IPS DF 6.9 (cell line): Measurements from ENCODE around the gene KRT86.

ENCODE experiments used
- DNase-seq: peaks from one replicate; pipeline ENCODE4 v3.0.0-alpha.2; 2013; ENCODE audit warnings: low read depth, low spot score
- H3K27ac ChIP-seq: one replicate; pipeline ENCODE4 v1.5.1; 2013; ENCODE audit warnings: low read length, control low read depth
- H3K27me3 ChIP-seq: 2 replicates; pipeline ENCODE4 v1.6.1; 2013; ENCODE audit warnings: mild to moderate bottlenecking, low read length; ENCODE audit not compliant: control insufficient read depth, insufficient read depth
- H3K36me3 ChIP-seq: 2 replicates; pipeline ENCODE4 v1.6.1; 2013; ENCODE audit warnings: low read length; ENCODE audit not compliant: control insufficient read depth, insufficient read depth
- H3K4me1 ChIP-seq: 2 replicates; pipeline ENCODE4 v1.6.1; 2013; ENCODE audit warnings: low read length; ENCODE audit not compliant: control insufficient read depth, insufficient read depth
- H3K4me3 ChIP-seq: 2 replicates; pipeline ENCODE4 v1.5.1; 2013; ENCODE audit warnings: mild to moderate bottlenecking, low read length
- H3K9me3 ChIP-seq: 2 replicates; pipeline ENCODE4 v1.6.1; 2013; ENCODE audit warnings: low read length, inconsistent platforms; ENCODE audit not compliant: control insufficient read depth, insufficient read depth
- WGBS: extraction: QIAGEN DNeasy Blood & Tissue Kit; methylation state at CpG from one replicate; pipeline ENCODE4 v1.1.7; 2013; ENCODE audit warnings: mixed read lengths, missing lambda C conversion rate; ENCODE audit not compliant: insufficient read length, insufficient coverage; 5-methylcytosine and 5-hydroxymethylcytosine counted together

Gene KRT86

DNA sequence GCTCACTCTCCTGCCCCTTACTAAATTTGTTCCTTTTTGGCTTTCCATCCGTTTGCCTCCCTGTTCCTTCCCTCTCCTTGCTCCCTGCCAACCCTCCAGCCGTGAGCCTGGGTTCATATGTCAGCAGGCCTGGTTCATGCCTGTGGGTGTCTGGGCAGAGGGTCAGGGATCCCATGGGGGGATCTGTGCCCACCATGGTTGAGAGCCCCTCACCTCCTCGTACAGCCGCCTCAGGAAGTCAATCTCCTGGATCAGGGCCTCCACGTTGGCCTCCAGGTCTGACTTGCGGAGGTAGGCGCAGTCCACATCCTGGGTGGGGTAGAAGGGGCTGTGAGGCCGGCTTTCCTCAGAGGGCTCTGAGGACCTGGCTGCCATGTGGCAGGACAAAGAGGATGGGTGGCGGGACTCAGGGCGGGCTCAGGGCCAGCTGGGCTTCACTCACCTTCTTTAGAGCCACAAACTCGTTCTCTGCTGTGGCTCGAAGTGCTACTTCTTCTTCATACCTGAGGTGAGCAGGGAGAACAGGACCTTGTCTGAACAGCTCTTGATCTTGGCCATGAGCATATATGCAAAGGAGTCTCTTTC is 43.1 kb downstream of the KRT86 start:
- no peaks in the 10 kb centered on the region for H3K36me3 ChIP-seq
- H3K4me1 ChIP-seq: no peaks in the 10 kb centered on the region
- no peak overlapping the region for H3K27ac ChIP-seq
- WGBS: no CpG with 5 or more reads among the region's 12 CpGs
- H3K27me3 ChIP-seq: no peaks in the 10 kb centered on the region
- DNase-seq: no peak
- H3K4me3 ChIP-seq: no peak overlapping the region
- H3K9me3 ChIP-seq: no peaks in the 10 kb centered on the region

DNA sequence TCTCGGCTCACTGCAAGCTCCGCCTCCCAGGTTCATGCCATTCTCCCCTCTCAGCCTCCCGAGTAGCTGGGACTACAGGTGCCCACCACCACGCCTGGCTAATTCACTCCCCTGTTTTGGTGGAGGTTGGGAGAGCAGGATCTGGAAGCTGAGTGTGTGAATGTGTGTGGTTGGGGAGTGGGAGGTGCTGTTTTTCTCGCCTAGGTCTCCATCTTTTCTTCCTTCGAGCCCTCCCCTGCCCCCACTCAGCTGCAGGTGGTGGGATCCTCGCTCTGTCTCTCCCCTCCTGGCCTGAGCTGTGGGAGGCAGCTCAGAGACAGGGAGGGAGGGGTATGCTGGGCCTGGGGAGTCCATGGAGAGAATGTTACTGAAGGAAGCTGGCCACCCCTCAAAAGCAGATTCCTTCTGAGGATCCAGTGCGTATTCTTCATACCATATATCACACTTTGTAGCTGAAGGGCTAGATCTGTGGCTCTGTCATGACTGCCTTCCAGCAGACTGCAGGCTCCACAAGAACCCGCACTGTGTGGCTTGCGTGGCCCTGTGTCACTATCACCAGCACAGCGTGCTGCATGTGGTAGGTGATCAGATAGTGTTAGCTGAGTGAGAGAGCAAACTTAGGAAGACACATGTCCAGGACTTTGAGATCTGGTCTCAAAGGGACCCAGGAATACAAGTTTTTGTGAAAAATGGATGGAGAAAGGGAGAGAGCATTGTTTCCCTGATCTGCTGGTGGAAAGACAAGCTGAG is 44.0 kb downstream of the KRT86 start:
- Histone ChIP-seq H3K27ac (no peak overlapping the region), H3K36me3 (no peaks in the 10 kb centered on the region), H3K9me3 (no peaks in the 10 kb centered on the region), H3K4me3 (no peak overlapping the region), H3K4me1 (no peaks in the 10 kb centered on the region), H3K27me3 (no peaks in the 10 kb centered on the region)
- no CpG with 5 or more reads among the region's 11 CpGs for WGBS
- DNase-seq: no peak

- WGBS: no CpG with 5 or more reads among the region's 11 CpGs
- Histone ChIP-seq H3K27ac (no peak overlapping the region), H3K36me3 (no peaks in the 10 kb centered on the region), H3K9me3 (no peaks in the 10 kb centered on the region), H3K27me3 (no peaks in the 10 kb centered on the region), H3K4me1 (no peaks in the 10 kb centered on the region), H3K4me3 (no peak overlapping the region)
- DNase-seq: no peak
These were observed 44.7 kb downstream of the KRT86 start for GRCh38 chr12:52319097-52319496.

DNA sequence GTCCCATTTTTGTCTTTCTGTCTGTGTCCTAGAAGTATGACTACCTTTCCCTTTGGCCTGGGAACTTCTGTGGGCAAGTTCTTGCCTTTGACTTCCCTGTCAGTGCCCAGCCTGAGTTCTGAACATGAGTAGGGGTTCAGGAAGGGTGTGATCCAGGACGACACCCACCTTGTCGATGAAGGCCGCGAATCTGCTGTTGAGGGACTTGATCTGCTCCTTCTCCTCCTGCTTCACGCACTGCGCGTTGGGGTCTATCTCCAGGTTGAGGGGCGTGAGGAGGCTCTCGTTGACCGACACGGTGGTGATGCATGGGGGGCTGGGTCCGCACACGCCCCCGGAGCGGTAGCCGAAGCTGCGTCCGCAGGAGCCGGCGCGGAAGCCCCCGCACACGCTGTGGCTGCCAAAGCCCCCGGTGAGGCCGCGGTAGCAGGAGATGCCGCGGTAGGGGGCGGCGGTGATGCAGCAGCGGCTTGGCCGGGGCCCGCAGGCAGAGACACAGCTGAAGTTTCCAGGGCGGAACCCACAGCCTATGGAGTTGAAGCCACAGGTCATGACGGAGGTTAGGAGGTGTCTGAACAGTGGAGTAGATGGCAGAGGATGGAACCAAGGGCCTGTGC is 46.4 kb downstream of the KRT86 start, which contains the start of gene KRT83:
Gene KRT83, minus strand, starts transcription at position 615 of the 617 bp plus-strand sequence. Its CDS starts 63 bp downstream, at position 552.
- Histone ChIP-seq H3K4me1 (no peaks in the 10 kb centered on the region), H3K36me3 (no peaks in the 10 kb centered on the region), H3K9me3 (no peaks in the 10 kb centered on the region), H3K4me3 (no peak within 1 kb of the TSS), H3K27me3 (no peaks in the 10 kb centered on the region), H3K27ac (no peak within 1 kb of the TSS)
- DNase-seq: no peak
- WGBS: no CpG with 5 or more reads among the region's 35 CpGs

- DNase-seq: no peak
- Histone ChIP-seq H3K27me3 (no peaks in the 10 kb centered on the region), H3K27ac (no peak overlapping the region), H3K4me1 (no peaks in the 10 kb centered on the region), H3K36me3 (no peaks in the 10 kb centered on the region), H3K9me3 (no peaks in the 10 kb centered on the region), H3K4me3 (no peak overlapping the region)
- no CpG with 5 or more reads among the region's 4 CpGs for WGBS
These were observed 47.0 kb downstream of the KRT86 start for GRCh38 chr12:52321418-52321817.

- no peak overlapping the region for H3K4me3 ChIP-seq
- WGBS: no CpG with 5 or more reads among the region's 1 CpG
- H3K27me3 ChIP-seq: no peaks in the 10 kb centered on the region
- no peaks in the 10 kb centered on the region for H3K36me3 ChIP-seq
- H3K9me3 ChIP-seq: no peaks in the 10 kb centered on the region
- DNase-seq: no peak
- H3K27ac ChIP-seq: no peak overlapping the region
- H3K4me1 ChIP-seq: no peaks in the 10 kb centered on the region
These were observed 47.6 kb downstream of the KRT86 start for GRCh38 chr12:52322069-52322468.

DNA sequence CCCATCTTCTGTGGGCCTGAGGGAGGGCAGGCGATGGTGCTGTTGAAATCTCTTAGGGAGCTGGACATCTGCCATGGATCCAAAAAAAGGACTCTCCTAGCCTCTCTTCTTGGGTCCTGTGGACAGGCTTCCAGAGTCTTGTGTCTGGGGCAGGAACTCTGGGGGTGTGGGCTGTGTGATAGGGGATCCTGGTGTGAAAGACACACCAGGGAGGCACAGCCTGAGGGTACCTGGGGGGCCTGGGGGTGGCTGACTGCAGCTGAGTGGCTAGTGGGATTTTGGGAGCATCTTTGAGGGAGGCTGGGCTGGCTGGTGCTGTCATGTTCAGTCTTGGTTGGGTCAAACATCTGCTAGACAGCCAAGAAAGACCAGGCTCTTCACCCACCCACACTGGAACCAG is 48.6 kb downstream of the KRT86 start:
- no peaks in the 10 kb centered on the region for H3K9me3 ChIP-seq
- DNase-seq: no peak
- WGBS: no CpG with 5 or more reads among the region's 1 CpG
- H3K27me3 ChIP-seq: no peaks in the 10 kb centered on the region
- no peaks in the 10 kb centered on the region for H3K4me1 ChIP-seq
- no peak overlapping the region for H3K4me3 ChIP-seq
- H3K36me3 ChIP-seq: no peaks in the 10 kb centered on the region
- H3K27ac ChIP-seq: no peak overlapping the region

GRCh38 chr12:52323416-52324152 is 49.1 kb downstream of the KRT86 start:
- H3K4me1 ChIP-seq: no peaks in the 10 kb centered on the region
- no peaks in the 10 kb centered on the region for H3K9me3 ChIP-seq
- H3K4me3 ChIP-seq: no peak overlapping the region
- no peaks in the 10 kb centered on the region for H3K36me3 ChIP-seq
- no peak overlapping the region for H3K27ac ChIP-seq
- no peaks in the 10 kb centered on the region for H3K27me3 ChIP-seq
- no CpG with 5 or more reads among the region's 10 CpGs for WGBS
- DNase-seq: no peak

DNA sequence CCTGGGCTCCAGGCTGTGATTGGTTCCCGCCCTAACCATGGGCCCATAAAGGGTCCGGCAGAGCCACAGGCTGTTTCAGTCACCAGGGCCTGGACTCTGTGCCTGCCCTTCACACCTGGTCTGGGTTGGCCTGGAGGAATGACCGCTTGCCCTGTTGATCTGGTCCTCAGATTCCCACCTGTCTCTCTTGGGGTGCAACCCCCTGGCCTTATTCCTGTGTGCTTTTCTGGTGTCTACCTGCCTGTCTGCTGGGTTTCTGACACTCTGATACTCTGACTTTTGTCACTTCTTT is 49.7 kb downstream of the KRT86 start:
- Histone ChIP-seq H3K27ac (no peak overlapping the region), H3K36me3 (no peaks in the 10 kb centered on the region), H3K9me3 (no peaks in the 10 kb centered on the region), H3K27me3 (no peaks in the 10 kb centered on the region), H3K4me3 (no peak overlapping the region), H3K4me1 (no peaks in the 10 kb centered on the region)
- WGBS: no CpG with 5 or more reads among the region's 3 CpGs
- DNase-seq: no peak

- Histone ChIP-seq H3K4me3 (no peak overlapping the region), H3K36me3 (no peaks in the 10 kb centered on the region), H3K27ac (no peak overlapping the region), H3K4me1 (no peaks in the 10 kb centered on the region), H3K27me3 (no peaks in the 10 kb centered on the region), H3K9me3 (no peaks in the 10 kb centered on the region)
- DNase-seq: peak; percentile 81
- WGBS: no CpG with 5 or more reads among the region's 11 CpGs
These were observed 52.8 kb downstream of the KRT86 start for GRCh38 chr12:52327052-52327829.
